ENCODE measurements around the gene GEMIN2.
A peak's percentile ranks its signal among the peaks of the same experiment; 100 is the strongest.
"Not testable (repeated sequence)": the region's sequence is repeated elsewhere in the genome, so short reads cannot be mapped to it uniquely, and the experiment has no call there.

GEMIN2 gene

GRCh38 chr14:39114073-39114838, at the start of gene GEMIN2:
GEMIN2 (plus strand) TSS chr14:39114323; CDS start chr14:39114339, 16 bp downstream.
- peak; percentile 90 to 91 for DNase-seq (ENCODE audit: low read depth in 2 of 2)

GRCh38 chr14:39069169-39069805, 44.8 kb upstream of the GEMIN2 start:
- not testable (repeated sequence) for DNase-seq (ENCODE audit: low read depth in 2 of 2)

GRCh38 chr14:39069923-39070322, 44.2 kb upstream of the GEMIN2 start:
- no peak for DNase-seq (ENCODE audit: low read depth in 2 of 2)

GRCh38 chr14:39071096-39071495, 43.0 kb upstream of the GEMIN2 start:
- no peak for DNase-seq (ENCODE audit: low read depth in 2 of 2)

GRCh38 chr14:39080886-39081285, 33.2 kb upstream of the GEMIN2 start:
- no peak for DNase-seq (ENCODE audit: low read depth in 2 of 2)

GRCh38 chr14:39083127-39083526, 31.0 kb upstream of the GEMIN2 start:
- no peak for DNase-seq (ENCODE audit: low read depth in 2 of 2)

GRCh38 chr14:39085933-39086332, 28.2 kb upstream of the GEMIN2 start:
- no peak for DNase-seq (ENCODE audit: low read depth in 2 of 2)

GRCh38 chr14:39087493-39087892, 26.6 kb upstream of the GEMIN2 start:
- no peak for DNase-seq (ENCODE audit: low read depth in 2 of 2)

GRCh38 chr14:39090548-39091111, 23.5 kb upstream of the GEMIN2 start:
- DNase-seq (ENCODE audit: low read depth in 2 of 2) = no peak

GRCh38 chr14:39091716-39092115, 22.4 kb upstream of the GEMIN2 start:
- no peak for DNase-seq (ENCODE audit: low read depth in 2 of 2)

- DNase-seq (ENCODE audit: low read depth in 2 of 2) = no peak
Measured at GRCh38 chr14:39094515-39094914, 19.6 kb upstream of the GEMIN2 start.

GRCh38 chr14:39097159-39097558, 17.0 kb upstream of the GEMIN2 start:
- DNase-seq (ENCODE audit: low read depth in 2 of 2) = no peak

GRCh38 chr14:39099215-39099614, 14.9 kb upstream of the GEMIN2 start:
- DNase-seq (ENCODE audit: low read depth in 2 of 2) = not testable (repeated sequence)

- no peak for DNase-seq (ENCODE audit: low read depth in 2 of 2)
Measured at GRCh38 chr14:39099748-39100147, 14.4 kb upstream of the GEMIN2 start.

GRCh38 chr14:39102265-39102968, 11.7 kb upstream of the GEMIN2 start:
- no peak for DNase-seq (ENCODE audit: low read depth in 2 of 2)

- peak; percentile 79 to 81 for DNase-seq (ENCODE audit: low read depth in 2 of 2)
Measured at GRCh38 chr14:39102969-39103957, 10.9 kb upstream of the GEMIN2 start, which contains the start of gene SEC23A. SEC23A (minus strand) TSS chr14:39103235; CDS start chr14:39096118, 7,117 bp downstream.

GRCh38 chr14:39104078-39104801, 9.9 kb upstream of the GEMIN2 start:
- not testable (repeated sequence) for DNase-seq (ENCODE audit: low read depth in 2 of 2)

- DNase-seq (ENCODE audit: low read depth in 2 of 2) = no peak
Measured at GRCh38 chr14:39107591-39107996, 6.5 kb upstream of the GEMIN2 start.

- DNase-seq (ENCODE audit: low read depth in 2 of 2) = no peak
Measured at GRCh38 chr14:39108791-39109190, 5.3 kb upstream of the GEMIN2 start.
